ENCODE results near the gene SEZ6L2.

The SEZ6L2 gene

DNA sequence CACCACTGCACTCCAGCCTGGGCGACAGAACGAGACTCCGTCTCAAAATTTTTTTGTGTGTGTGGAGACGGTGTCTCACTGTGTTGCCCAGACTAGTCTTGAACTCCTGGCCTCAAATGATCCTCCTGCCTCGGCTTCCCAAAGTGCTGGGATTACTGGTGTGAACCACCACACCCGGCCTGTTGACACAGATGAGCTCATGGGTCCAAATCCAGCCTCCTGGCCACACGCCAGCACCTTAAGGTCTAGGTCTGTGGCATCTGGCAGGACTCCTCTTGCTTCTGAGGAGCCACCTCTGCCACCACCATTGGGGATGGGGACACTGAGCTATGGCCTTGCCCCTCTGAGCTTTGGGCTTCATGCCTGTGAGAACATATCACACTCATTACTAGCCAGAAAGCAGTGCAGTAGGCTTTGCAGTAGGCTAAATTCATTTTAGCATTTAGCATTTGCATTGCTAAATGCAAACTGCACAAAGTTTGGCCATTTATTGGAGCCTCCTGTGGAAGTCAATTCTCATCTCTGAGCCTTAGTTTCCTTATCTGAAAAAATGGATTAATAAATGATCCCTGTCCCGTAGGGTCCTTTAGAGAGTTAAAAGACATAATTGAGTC is 30.8 kb downstream of the SEZ6L2 start:
- Histone ChIP-seq H3K27me3 (ENCODE audit: insufficient read depth, low read length) (no peaks in the 10 kb centered on the region), H3K4me1 (ENCODE audit: insufficient read depth, low read length) (peaks cover 3% of the 10 kb centered on the region), H3K4me3 (ENCODE audit: low read length) (no peak overlapping the region), H3K9me3 (ENCODE audit: low read length) (no peaks in the 10 kb centered on the region), H2AFZ (ENCODE audit: low read depth, low read length) (no peak overlapping the region), H3K36me3 (ENCODE audit: insufficient read depth, low read length) (peaks cover 3% of the 10 kb centered on the region)

DNA sequence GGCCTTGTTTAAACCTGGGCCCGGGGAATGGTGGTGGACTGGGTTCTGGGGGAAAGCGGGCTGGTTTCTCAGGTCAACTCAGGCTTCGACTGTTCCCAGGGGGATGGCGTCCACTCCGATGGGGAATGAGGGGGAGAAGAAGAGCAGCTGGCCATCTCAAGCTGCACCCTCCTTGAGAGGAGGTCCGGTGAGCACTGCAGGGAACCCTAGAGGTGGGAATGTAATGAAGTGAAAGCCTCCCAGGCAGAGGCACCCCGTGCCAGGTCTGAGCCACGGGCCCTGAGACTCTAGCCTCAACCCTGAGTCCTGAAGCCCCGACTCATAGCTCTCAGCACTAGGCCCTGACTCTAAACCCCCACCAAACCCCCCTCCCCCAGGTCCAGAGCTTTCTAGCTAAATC is 35.1 kb downstream of the SEZ6L2 start:
- H3K4me1 ChIP-seq (ENCODE audit: insufficient read depth, low read length) = peaks cover 3% of the 10 kb centered on the region
- H2AFZ ChIP-seq (ENCODE audit: low read depth, low read length) = no peak overlapping the region
- H3K27me3 ChIP-seq (ENCODE audit: insufficient read depth, low read length) = no peaks in the 10 kb centered on the region
- peaks cover 7% of the 10 kb centered on the region for H3K36me3 ChIP-seq (ENCODE audit: insufficient read depth, low read length)
- no peaks in the 10 kb centered on the region for H3K9me3 ChIP-seq (ENCODE audit: low read length)
- no peak overlapping the region for H3K4me3 ChIP-seq (ENCODE audit: low read length)

DNA sequence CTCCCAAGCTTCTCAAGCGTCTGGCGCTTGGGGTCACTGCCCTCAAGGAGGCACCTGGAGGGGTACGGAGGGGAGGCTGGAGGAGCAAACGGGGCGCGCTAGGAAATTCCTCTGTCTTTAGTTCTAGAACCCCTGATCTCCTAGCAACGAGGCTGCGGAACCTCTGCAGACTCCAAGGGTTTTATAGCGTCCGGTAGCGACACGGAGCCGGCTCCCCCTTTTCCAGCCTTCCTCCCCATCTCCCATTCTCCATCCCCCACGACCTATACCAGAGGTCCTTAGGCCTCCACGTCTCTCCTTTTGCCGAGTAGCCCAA is 35.7 kb downstream of the SEZ6L2 start:
- H2AFZ ChIP-seq (ENCODE audit: low read depth, low read length) = no peak overlapping the region
- H3K4me3 ChIP-seq (ENCODE audit: low read length) = peak overlapping the region; percentile 16
- peaks cover 7% of the 10 kb centered on the region for H3K36me3 ChIP-seq (ENCODE audit: insufficient read depth, low read length)
- peaks cover 3% of the 10 kb centered on the region for H3K4me1 ChIP-seq (ENCODE audit: insufficient read depth, low read length)
- H3K9me3 ChIP-seq (ENCODE audit: low read length) = no peaks in the 10 kb centered on the region
- H3K27me3 ChIP-seq (ENCODE audit: insufficient read depth, low read length) = no peaks in the 10 kb centered on the region

DNA sequence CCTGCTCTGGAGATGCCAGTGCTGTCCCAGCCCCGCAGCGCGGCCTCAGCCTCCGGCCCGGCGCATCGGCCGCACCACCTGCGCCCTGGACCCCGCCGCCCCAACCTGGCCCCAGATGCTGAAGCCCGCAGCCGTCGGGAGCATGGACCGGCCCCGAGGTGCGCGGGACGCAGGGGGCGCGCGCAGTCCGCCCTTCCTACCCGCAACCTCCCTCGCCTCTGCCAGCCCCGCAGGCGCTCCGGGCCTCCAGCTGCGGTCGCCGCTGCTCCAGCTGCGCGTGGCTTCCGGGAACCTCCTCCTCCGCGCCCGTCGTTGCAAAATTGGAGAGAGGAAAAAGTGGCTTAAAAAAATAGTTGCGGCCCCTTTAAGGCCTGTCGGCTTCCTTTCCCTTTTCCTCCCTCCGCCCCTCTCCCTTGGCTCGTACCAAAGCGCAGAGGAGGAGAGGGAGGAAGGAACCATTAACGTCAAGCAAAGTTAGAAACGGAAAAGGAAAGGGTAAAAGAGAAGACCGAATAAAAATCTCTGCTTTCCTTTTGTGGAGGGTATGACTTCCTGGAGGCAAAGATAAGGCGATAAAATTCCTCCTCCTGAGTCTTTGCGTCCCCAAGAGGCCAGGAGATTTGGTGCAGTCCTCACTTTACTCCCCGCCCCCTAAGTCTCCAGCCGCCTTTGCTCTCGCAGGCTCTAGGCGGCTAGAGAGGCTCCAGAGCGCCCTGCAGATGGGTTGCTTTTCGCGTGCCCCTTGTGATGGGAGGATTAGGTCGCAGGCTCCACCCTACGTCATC is 36.3 kb downstream of the SEZ6L2 start, which contains the start of gene CDIPT:
TSS of gene CDIPT (minus strand) at position 343 of the 785 bp plus-strand sequence. CDS start 369 bp downstream, outside the sequence.
- no peaks in the 10 kb centered on the region for H3K9me3 ChIP-seq (ENCODE audit: low read length)
- H3K4me3 ChIP-seq (ENCODE audit: low read length) = peak within 1 kb of the TSS; percentile 90
- H3K27me3 ChIP-seq (ENCODE audit: insufficient read depth, low read length) = no peaks in the 10 kb centered on the region
- peaks cover 3% of the 10 kb centered on the region for H3K4me1 ChIP-seq (ENCODE audit: insufficient read depth, low read length)
- H3K36me3 ChIP-seq (ENCODE audit: insufficient read depth, low read length) = peaks cover 11% of the 10 kb centered on the region
- H2AFZ ChIP-seq (ENCODE audit: low read depth, low read length) = peak within 1 kb of the TSS; percentile 98

DNA sequence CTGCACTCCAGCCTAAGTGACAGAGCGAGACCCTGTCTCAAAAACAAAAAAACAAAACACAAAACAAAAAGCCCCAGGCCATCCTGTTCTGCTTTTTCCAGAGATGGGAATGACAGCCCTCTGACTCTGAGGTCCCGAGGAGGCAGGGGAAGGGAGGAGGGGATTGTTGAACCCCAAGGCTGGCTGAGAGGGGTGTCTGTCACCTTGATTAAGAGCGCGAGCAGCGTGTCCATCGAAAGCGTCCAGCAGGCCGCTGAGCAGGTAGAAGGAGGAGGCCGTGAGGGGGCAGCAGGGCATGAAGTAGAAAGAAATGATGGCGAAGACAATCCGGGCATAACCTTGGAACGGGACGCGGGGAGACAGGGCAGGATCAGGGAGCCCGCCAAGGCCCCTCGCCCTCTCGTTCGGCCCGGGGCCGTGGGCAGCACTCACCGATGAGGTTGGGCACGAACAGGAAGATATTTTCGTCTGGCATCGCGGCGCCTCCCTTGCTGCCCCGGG is 36.9 kb downstream of the SEZ6L2 start:
- Histone ChIP-seq H3K36me3 (ENCODE audit: insufficient read depth, low read length) (peaks cover 12% of the 10 kb centered on the region), H2AFZ (ENCODE audit: low read depth, low read length) (peak overlapping the region; percentile 98), H3K4me3 (ENCODE audit: low read length) (peak overlapping the region; percentile 90), H3K4me1 (ENCODE audit: insufficient read depth, low read length) (peaks cover 3% of the 10 kb centered on the region), H3K9me3 (ENCODE audit: low read length) (no peaks in the 10 kb centered on the region), H3K27me3 (ENCODE audit: insufficient read depth, low read length) (no peaks in the 10 kb centered on the region)

DNA sequence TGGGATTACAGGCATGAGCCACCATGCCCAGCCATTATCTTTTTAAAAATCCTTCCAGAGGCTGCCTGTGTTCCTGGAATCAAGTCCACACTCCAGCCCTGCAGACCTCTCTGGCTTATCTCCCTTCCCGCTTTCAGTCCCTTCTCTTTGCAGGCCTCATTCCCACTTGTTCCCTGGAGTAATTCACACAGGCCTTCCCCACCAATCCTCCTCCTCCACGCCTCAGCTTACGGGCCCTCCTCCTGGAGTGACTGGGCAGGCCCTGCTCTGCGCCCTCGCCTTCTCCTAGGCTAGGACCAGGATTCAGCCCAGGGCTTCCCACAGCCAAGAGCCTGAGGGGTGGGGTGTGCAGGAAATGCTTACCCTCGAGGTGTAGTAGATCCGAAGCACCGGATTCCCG is 39.1 kb downstream of the SEZ6L2 start:
- Histone ChIP-seq H3K27me3 (ENCODE audit: insufficient read depth, low read length) (no peaks in the 10 kb centered on the region), H3K36me3 (ENCODE audit: insufficient read depth, low read length) (peaks cover 12% of the 10 kb centered on the region), H3K9me3 (ENCODE audit: low read length) (no peaks in the 10 kb centered on the region), H2AFZ (ENCODE audit: low read depth, low read length) (no peak overlapping the region), H3K4me1 (ENCODE audit: insufficient read depth, low read length) (peaks cover 3% of the 10 kb centered on the region), H3K4me3 (ENCODE audit: low read length) (no peak overlapping the region)

DNA sequence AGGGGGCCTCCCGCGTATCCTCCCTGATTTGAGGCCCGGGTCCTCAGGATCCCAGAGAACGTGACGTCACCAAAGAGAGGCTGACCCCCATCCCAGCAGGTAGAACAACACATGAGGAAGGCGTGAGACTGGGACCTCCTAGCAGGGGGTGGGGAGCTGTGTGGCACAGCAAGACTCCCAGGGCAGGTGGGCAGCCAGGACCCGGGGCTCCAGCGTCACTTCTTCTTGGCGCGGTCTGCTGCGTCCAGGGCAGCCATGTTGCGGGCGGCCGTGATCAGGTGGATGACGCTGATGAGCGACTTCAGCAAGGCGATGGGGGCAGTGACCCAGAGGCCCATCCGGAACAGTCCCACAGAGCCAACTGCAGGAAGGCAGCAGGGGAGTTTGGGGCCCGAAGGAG is 40.4 kb downstream of the SEZ6L2 start:
- peaks cover 3% of the 10 kb centered on the region for H3K4me1 ChIP-seq (ENCODE audit: insufficient read depth, low read length)
- H3K27me3 ChIP-seq (ENCODE audit: insufficient read depth, low read length) = no peaks in the 10 kb centered on the region
- no peak overlapping the region for H2AFZ ChIP-seq (ENCODE audit: low read depth, low read length)
- H3K9me3 ChIP-seq (ENCODE audit: low read length) = no peaks in the 10 kb centered on the region
- H3K36me3 ChIP-seq (ENCODE audit: insufficient read depth, low read length) = peaks cover 12% of the 10 kb centered on the region
- no peak overlapping the region for H3K4me3 ChIP-seq (ENCODE audit: low read length)

DNA sequence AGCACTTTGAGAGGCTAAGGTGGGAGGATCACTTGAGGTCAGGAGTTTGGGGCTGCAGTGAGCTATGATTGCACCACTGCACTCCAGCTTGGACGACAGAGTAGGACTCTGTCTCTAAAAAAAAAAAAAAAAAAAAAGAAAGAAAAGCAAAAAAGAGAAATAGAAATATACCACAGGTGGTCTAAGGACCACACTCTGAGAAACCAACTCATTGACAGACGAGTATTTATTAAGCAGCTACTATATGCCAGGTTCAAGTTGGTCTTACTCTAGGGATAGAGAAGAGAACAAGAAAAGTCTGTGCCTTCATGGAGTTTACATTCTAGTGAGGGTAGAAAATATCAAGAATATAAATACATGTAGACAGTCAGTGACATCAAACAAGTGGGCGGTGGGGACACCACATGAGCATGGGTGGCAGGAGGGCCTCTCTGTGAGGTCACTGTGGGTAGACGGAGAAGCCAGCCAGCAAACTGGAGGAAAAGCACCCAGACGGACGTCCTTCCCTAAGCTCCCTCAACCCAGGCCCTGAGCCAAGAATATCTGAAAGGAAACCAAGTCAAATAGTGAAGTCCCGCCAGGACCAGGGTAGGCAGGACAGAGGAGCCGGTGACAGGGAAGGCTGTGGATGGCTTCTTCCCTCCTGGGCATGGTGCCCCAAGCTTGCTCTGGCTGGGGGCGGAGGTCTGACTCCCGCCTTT is 41.1 kb downstream of the SEZ6L2 start:
- peaks cover 12% of the 10 kb centered on the region for H3K36me3 ChIP-seq (ENCODE audit: insufficient read depth, low read length)
- no peaks in the 10 kb centered on the region for H3K9me3 ChIP-seq (ENCODE audit: low read length)
- no peaks in the 10 kb centered on the region for H3K27me3 ChIP-seq (ENCODE audit: insufficient read depth, low read length)
- no peak overlapping the region for H3K4me3 ChIP-seq (ENCODE audit: low read length)
- H3K4me1 ChIP-seq (ENCODE audit: insufficient read depth, low read length) = no peaks in the 10 kb centered on the region
- no peak overlapping the region for H2AFZ ChIP-seq (ENCODE audit: low read depth, low read length)

DNA sequence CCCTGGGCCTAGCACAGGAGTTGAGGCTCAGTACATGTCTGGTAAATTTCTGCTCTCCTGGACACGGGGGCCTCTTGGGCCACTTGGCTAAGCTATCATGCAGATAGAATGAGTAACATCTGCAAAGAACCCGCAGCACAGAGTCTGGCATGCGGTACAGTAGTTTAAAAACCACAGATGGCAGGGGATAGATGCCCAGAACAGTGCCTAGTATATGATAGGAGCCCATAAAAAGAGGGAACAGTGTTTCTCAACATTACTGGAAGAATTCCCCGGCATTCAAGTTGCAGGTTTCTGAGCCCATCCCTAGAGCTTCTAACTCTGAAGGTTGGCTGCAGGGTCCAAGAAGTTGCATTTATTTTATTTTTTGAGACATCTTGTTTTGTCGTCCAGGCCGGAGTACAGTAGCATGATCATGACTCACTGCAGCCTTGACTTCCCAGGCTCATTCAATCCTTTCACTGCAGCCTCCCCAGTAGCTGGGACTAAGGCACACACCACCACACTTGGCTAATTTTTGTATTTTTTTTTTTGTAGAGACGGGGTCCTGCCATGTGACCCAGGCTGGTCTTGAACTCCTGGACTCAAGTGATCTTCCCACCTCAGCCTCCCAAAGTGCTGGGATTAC is 42.1 kb downstream of the SEZ6L2 start:
- H3K4me1 ChIP-seq (ENCODE audit: insufficient read depth, low read length) = no peaks in the 10 kb centered on the region

DNA sequence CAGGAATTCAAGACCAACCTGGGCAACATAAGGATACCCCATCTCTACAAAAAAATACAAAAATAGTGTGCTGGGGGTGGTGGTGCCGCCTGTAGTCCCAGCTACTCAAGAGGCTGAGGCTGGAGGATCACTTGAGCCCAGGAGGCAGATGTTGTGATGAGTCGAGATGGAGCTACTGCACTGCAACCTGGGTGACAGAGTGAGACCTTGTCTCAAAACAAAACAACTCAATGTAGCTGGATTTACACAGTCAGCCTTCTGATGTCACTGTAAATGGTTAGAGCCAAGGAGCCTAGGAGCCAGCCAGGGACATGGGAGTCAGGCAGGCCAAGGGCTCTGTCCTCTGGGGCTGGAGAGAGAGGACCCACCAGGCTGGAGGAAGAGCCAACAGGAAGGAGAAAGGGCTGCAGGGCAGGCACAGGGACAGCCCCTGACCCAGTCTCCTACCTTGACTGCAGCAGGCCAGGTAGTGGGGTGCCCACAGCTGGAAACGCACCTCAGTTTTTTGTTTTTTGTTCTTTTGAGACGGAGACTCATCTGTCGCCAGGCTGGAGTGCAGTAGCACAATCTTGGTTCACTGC is 44.7 kb downstream of the SEZ6L2 start:
- no peaks in the 10 kb centered on the region for H3K4me1 ChIP-seq (ENCODE audit: insufficient read depth, low read length)
- H2AFZ ChIP-seq (ENCODE audit: low read depth, low read length) = no peak overlapping the region
- peaks cover 6% of the 10 kb centered on the region for H3K36me3 ChIP-seq (ENCODE audit: insufficient read depth, low read length)
- H3K9me3 ChIP-seq (ENCODE audit: low read length) = no peaks in the 10 kb centered on the region
- no peaks in the 10 kb centered on the region for H3K27me3 ChIP-seq (ENCODE audit: insufficient read depth, low read length)
- no peak overlapping the region for H3K4me3 ChIP-seq (ENCODE audit: low read length)

More for the DNA sequence above, 42.1 kb downstream of the SEZ6L2 start:
- H3K9me3 ChIP-seq (ENCODE audit: low read length) = no peaks in the 10 kb centered on the region
- H2AFZ ChIP-seq (ENCODE audit: low read depth, low read length) = no peak overlapping the region
- H3K36me3 ChIP-seq (ENCODE audit: insufficient read depth, low read length) = peaks cover 12% of the 10 kb centered on the region
- H3K4me3 ChIP-seq (ENCODE audit: low read length) = no peak overlapping the region
- no peaks in the 10 kb centered on the region for H3K27me3 ChIP-seq (ENCODE audit: insufficient read depth, low read length)

DNA sequence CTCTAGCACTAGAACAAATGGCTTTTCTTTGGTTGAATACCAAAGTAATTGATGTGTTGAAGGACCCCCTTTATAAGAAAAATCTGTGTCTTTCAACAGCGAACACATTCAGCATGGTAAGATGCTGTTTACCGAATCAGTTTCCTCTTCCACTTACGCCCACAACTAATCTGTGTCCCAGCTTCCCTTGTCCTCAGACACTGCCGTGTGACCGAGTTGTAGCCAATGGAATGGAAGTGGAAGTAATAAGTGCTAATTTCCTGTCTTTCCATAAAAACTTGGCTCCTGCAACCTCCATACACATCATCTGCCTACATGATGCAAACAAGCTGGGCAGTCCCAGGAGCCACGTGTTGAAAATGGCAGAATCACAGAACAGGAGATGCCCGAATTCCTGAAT is 46.7 kb downstream of the SEZ6L2 start:
- H3K27me3 ChIP-seq (ENCODE audit: insufficient read depth, low read length) = no peaks in the 10 kb centered on the region
- H3K36me3 ChIP-seq (ENCODE audit: insufficient read depth, low read length) = no peaks in the 10 kb centered on the region
- H2AFZ ChIP-seq (ENCODE audit: low read depth, low read length) = no peak overlapping the region
- no peaks in the 10 kb centered on the region for H3K9me3 ChIP-seq (ENCODE audit: low read length)
- H3K4me3 ChIP-seq (ENCODE audit: low read length) = no peak overlapping the region
- H3K4me1 ChIP-seq (ENCODE audit: insufficient read depth, low read length) = no peaks in the 10 kb centered on the region

DNA sequence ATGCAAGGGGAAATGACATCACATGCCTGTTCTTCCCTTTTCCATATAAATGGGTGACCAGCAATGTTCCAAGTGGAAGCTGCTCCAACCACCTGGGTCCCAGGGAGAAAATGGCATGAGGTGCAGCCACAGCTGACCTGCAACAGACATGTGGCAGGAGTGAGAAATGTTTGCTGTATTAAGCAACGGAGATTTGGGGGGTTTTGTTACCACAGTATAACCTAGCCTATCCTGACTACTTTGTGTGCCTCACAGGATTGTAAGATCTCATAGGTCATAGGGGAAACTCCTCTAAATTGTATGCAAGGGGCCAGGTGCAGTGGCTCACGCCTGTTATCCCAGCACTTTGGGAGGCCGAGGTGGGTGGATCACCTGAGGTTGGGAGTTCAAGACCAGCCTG is 48.4 kb downstream of the SEZ6L2 start:
- no peak overlapping the region for H3K4me3 ChIP-seq (ENCODE audit: low read length)
- H3K27me3 ChIP-seq (ENCODE audit: insufficient read depth, low read length) = no peaks in the 10 kb centered on the region
- no peaks in the 10 kb centered on the region for H3K9me3 ChIP-seq (ENCODE audit: low read length)
- no peaks in the 10 kb centered on the region for H3K36me3 ChIP-seq (ENCODE audit: insufficient read depth, low read length)
- H2AFZ ChIP-seq (ENCODE audit: low read depth, low read length) = no peak overlapping the region
- no peaks in the 10 kb centered on the region for H3K4me1 ChIP-seq (ENCODE audit: insufficient read depth, low read length)
